Measurements from ENCODE around the gene KCNQ5.

GRCh38 chr6:72589096-72589495, 32.8 kb upstream of the KCNQ5 start:
- TF ChIP-seq CTCF (IDR thresholded peaks at IDR 0.05) (no peak), POLR2A (IDR thresholded peaks at IDR 0.05) (no peak)
